Karpas-422 (cell line): ENCODE data around the gene CECR2. TPM values are rescaled to one million over a fixed set of nuclear protein-coding genes. Genes with fewer than 3 reads are reported as not detected.

Experiments
- DNase-seq: peaks from one replicate; pipeline ENCODE4 v3.0.0-alpha.2; 2015
- H2AFZ ChIP-seq: fragments of 200-600 bp; sonication (generic); 2 replicates; pipeline ENCODE4 v1.6.1; 2014; ENCODE audit warnings: antibody characterized with exemption, low read length, mixed read lengths
- H3K27ac ChIP-seq: fragments of 200-600 bp; sonication (generic); 2 replicates; pipeline ENCODE4 v1.5.1; 2014; ENCODE audit warnings: mild to moderate bottlenecking, low read length, moderate library complexity
- H3K27me3 ChIP-seq: fragments of 200-600 bp; sonication (generic); 2 replicates; pipeline ENCODE4 v1.6.1; 2014; ENCODE audit warnings: low read length, mixed read lengths
- H3K36me3 ChIP-seq: fragments of 200-600 bp; sonication (generic); 2 replicates; pipeline ENCODE4 v1.6.1; 2014; ENCODE audit warnings: low read length, mixed read lengths; ENCODE audit not compliant: insufficient read depth
- H3K4me1 ChIP-seq: fragments of 200-600 bp; sonication (generic); 2 replicates; pipeline ENCODE4 v1.6.1; 2014; ENCODE audit warnings: mild to moderate bottlenecking, low read length, mixed read lengths
- H3K4me2 ChIP-seq: fragments of 200-600 bp; sonication (generic); 2 replicates; pipeline ENCODE4 v1.6.1; 2014; ENCODE audit warnings: low read length, low read depth, mild to moderate bottlenecking; ENCODE audit not compliant: poor library complexity, severe bottlenecking
- H3K4me3 ChIP-seq: fragments of 200-600 bp; sonication (generic); 2 replicates; pipeline ENCODE4 v1.5.1; 2014; ENCODE audit warnings: mild to moderate bottlenecking, antibody characterized with exemption, low read length, mixed read lengths
- H3K79me2 ChIP-seq: fragments of 200-600 bp; sonication (generic); 2 replicates; pipeline ENCODE4 v1.6.1; 2014; ENCODE audit warnings: mild to moderate bottlenecking, low read length, mixed read lengths
- H3K9ac ChIP-seq: fragments of 200-600 bp; sonication (generic); 2 replicates; pipeline ENCODE4 v1.6.0; 2014; ENCODE audit warnings: low read length
- H3K9me2 ChIP-seq: fragments of 200-600 bp; sonication (generic), shearing (Covaris generic); replicated peaks from 2 replicates; pipeline ENCODE4 v1.6.0; 2014; ENCODE audit warnings: mild to moderate bottlenecking, low read length, moderate library complexity; ENCODE audit not compliant: insufficient read depth
- H3K9me3 ChIP-seq: fragments of 300-700, 200-600 bp; sonication (generic); 2 replicates; pipeline ENCODE4 v1.6.1; 2014; ENCODE audit warnings: low read length, mixed read lengths
- H4K20me1 ChIP-seq: fragments of 200-600 bp; sonication (generic); 2 replicates; pipeline ENCODE4 v1.6.1; 2014; ENCODE audit warnings: mild to moderate bottlenecking, antibody characterized with exemption, low read length, low read depth; ENCODE audit not compliant: insufficient read depth
- total RNA-seq: library from RNA; depleted of rRNA; stranded (reverse); fragments of >200 nt; shearing (Covaris generic); gene quantifications from 2 replicates; pipeline ENCODE4 v1.2.3, GENCODE V29; 2014; ENCODE audit warnings: low replicate concordance

CECR2 gene
- total RNA-seq, 1 experiment from 2014 or later: 1.6 TPM

DNA sequence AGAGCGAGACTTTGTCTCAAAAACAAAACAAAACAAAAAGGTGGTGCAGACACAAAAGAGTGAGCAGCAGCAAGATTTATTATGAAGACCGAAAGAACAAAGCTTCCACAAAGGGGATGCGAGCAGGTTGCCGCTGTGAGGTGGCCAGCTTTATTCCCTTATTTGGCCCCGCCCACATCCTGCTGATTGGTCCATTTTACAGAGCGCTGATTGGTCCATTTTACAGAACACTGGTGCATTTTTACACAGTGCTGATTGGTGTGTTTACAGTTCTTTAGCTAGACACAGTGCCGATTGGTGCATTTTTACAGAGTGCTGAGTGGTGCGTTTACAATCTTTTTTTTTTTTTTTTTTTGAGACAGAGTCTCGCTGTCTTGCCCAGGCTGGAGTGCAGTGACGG is 77.4 kb downstream of the CECR2 start:
- no peaks in the 10 kb centered on the region for H3K9me3 ChIP-seq
- H3K4me3 ChIP-seq: no peak overlapping the region
- H3K27ac ChIP-seq: no peak overlapping the region
- peaks cover 9% of the 10 kb centered on the region for H3K4me1 ChIP-seq
- H4K20me1 ChIP-seq: no peaks in the 10 kb centered on the region
- DNase-seq: peak; percentile 44
- H3K36me3 ChIP-seq: no peaks in the 10 kb centered on the region
- no peaks in the 10 kb centered on the region for H3K27me3 ChIP-seq
- no peak overlapping the region for H3K9ac ChIP-seq
- no peaks in the 10 kb centered on the region for H3K9me2 ChIP-seq
- H3K4me2 ChIP-seq: no peak overlapping the region
- H2AFZ ChIP-seq: no peak overlapping the region
- no peaks in the 10 kb centered on the region for H3K79me2 ChIP-seq

DNA sequence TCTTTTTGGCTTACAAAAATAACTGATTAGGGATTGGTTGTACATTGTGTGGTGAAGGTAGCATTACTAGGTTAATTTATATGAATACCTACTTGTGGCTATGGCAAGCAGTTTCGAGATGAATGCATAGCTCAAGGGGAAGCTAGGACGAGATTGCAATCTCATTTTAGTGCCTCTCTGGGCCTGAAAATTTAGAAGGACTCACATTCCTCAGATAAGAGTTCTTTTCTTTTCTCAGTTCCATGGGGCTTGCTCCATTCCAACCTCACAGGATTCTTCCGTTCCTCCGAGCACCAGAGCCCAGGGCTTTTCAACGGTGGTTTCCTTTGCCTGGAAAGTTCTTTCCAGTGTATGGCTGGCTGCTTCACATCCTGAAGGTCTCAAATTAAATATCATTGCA is 82.1 kb downstream of the CECR2 start:
- H3K4me1 ChIP-seq: no peaks in the 10 kb centered on the region
- no peak overlapping the region for H2AFZ ChIP-seq
- no peaks in the 10 kb centered on the region for H3K9me2 ChIP-seq
- no peaks in the 10 kb centered on the region for H3K36me3 ChIP-seq
- H3K9me3 ChIP-seq: no peaks in the 10 kb centered on the region
- no peak overlapping the region for H3K27ac ChIP-seq
- DNase-seq: no peak
- no peak overlapping the region for H3K4me2 ChIP-seq
- no peaks in the 10 kb centered on the region for H3K27me3 ChIP-seq
- H3K9ac ChIP-seq: no peak overlapping the region
- H3K4me3 ChIP-seq: no peak overlapping the region
- no peaks in the 10 kb centered on the region for H3K79me2 ChIP-seq
- H4K20me1 ChIP-seq: no peaks in the 10 kb centered on the region

DNA sequence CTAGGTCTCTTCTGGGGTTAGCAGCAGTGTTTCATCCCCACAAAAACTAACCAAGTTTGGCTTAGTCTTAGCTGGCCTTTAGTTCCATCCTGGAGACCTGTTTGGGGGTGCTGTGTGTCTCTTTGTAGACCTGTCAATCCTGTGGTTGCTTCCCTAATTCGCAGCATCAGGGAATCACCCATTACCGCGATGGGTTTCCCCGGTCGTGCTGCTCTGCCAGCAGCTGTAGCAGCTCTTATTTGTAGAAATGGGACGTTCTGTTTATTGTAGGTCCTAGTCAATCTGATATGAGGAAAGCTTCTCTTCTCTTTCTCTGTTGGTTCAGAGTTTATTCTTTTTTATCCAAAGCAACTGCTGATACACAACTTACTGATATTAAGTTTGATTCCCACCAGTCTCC is 91.6 kb downstream of the CECR2 start:
- Histone ChIP-seq H3K27ac (no peak overlapping the region), H3K79me2 (no peaks in the 10 kb centered on the region), H3K9ac (no peak overlapping the region), H2AFZ (no peak overlapping the region), H3K9me3 (no peaks in the 10 kb centered on the region), H3K4me1 (no peaks in the 10 kb centered on the region), H3K4me2 (no peak overlapping the region), H4K20me1 (0 out of 2 replicates have a peak, but pooled peaks cover 3% of the 10 kb centered on the region), H3K4me3 (no peak overlapping the region), H3K27me3 (no peaks in the 10 kb centered on the region), H3K36me3 (no peaks in the 10 kb centered on the region), H3K9me2 (no peaks in the 10 kb centered on the region)
- no peak for DNase-seq

DNA sequence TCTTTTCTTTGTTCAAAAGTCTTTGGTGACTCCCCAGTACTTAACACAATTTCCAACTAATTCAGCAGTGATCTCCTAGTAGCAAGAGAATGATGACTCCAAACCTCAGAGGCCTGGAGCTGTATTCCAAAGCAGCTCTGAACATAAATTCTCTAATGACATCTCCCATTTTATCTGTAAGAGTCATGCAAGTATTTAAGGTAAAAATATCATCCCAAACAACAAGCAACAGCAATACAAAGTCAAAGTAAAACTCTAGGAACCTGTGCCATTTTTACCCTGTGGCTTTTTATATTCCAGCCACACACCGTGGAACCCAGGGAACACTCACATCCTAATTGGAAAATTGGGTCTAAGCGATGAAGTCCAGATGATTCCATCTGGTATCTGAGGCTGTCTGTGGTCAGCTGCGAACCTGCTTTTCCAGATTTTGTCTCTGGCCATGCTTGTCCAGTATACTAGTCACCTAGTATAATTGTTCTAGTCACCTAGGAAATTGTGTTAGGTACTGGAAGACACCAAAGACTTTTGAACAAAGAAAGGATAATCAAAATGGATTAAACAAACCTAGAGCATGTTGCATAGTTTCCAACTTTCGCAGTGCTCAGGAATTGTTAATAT is 101.7 kb downstream of the CECR2 start:
- no peak overlapping the region for H3K4me3 ChIP-seq
- H3K27me3 ChIP-seq: no peaks in the 10 kb centered on the region
- H2AFZ ChIP-seq: no peak overlapping the region

DNA sequence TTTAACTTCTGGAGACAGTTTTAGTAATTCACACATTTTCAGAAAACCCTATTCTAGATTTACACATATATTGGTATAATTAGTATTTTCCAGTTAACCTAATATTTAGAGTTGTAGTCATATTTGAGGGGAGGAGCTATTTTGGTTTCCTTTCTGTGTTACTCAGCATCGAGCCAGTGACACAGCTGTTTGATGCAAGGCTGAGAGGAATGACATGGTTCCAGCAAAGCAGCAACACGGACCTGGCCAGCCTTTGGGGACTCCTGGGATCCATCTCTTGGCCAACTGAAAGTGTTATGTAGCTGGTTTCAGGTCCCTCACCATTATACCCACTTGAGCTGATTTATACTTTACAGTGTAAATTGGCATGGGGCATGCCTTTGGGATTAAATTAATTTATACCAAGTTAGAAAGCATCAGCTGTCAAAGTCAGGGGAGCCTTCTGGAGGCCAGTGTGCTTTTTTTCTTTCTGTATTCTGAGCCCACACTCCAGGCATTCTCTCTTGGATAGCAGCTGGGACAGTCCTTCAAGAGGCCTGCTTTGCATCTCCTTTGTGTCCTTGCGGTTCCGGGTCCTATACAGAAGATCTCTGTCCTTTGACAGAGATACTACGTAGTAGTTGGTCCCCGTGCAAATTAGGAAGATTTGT is 102.8 kb downstream of the CECR2 start:
- H4K20me1 ChIP-seq: no peaks in the 10 kb centered on the region
- no peaks in the 10 kb centered on the region for H3K9me2 ChIP-seq
- no peak overlapping the region for H3K4me3 ChIP-seq
- no peak for DNase-seq
- H2AFZ ChIP-seq: no peak overlapping the region
- no peaks in the 10 kb centered on the region for H3K27me3 ChIP-seq
- H3K4me1 ChIP-seq: no peaks in the 10 kb centered on the region; the same call in 1 of the 2 replicates
- no peaks in the 10 kb centered on the region for H3K9me3 ChIP-seq
- H3K27ac ChIP-seq: no peak overlapping the region
- H3K9ac ChIP-seq: no peak overlapping the region
- no peaks in the 10 kb centered on the region for H3K79me2 ChIP-seq
- H3K36me3 ChIP-seq: no peaks in the 10 kb centered on the region
- no peak overlapping the region for H3K4me2 ChIP-seq

More for the DNA sequence above, 101.7 kb downstream of the CECR2 start:
- no peak overlapping the region for H3K9ac ChIP-seq
- no peak for DNase-seq
- no peaks in the 10 kb centered on the region for H3K36me3 ChIP-seq
- H4K20me1 ChIP-seq: no peaks in the 10 kb centered on the region
- no peaks in the 10 kb centered on the region for H3K4me1 ChIP-seq
- no peaks in the 10 kb centered on the region for H3K79me2 ChIP-seq
- no peaks in the 10 kb centered on the region for H3K9me3 ChIP-seq
- no peaks in the 10 kb centered on the region for H3K9me2 ChIP-seq
- no peak overlapping the region for H3K27ac ChIP-seq
- no peak overlapping the region for H3K4me2 ChIP-seq

DNA sequence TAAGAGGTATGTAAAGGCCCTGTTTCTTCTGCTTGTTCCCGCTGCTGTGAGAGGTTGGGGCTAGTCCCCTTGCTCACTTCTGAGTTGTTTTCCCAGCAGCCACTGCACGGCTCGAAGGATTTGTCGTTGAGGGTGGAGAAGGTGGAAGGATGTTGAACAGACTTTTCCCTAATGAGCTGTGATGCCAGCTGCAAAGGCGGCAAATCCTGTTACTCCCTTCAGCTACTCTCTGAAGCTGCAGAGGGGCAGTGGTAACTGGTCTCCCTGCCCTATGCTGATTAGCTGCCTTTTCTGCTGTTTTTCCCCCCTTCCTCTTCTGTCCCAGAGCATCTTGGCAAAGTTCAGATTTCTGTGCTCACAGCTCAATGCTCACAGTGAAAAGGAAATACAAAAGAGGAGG is 103.7 kb downstream of the CECR2 start:
- no peak for DNase-seq
- no peak overlapping the region for H3K27ac ChIP-seq
- no peak overlapping the region for H3K4me2 ChIP-seq
- no peaks in the 10 kb centered on the region; the same call in 1 of the 2 replicates for H3K4me1 ChIP-seq
- H3K9me2 ChIP-seq: no peaks in the 10 kb centered on the region
- no peaks in the 10 kb centered on the region for H3K9me3 ChIP-seq
- H3K27me3 ChIP-seq: no peaks in the 10 kb centered on the region
- H3K9ac ChIP-seq: no peak overlapping the region
- H3K36me3 ChIP-seq: no peaks in the 10 kb centered on the region
- no peaks in the 10 kb centered on the region for H3K79me2 ChIP-seq
- H3K4me3 ChIP-seq: no peak overlapping the region
- H4K20me1 ChIP-seq: no peaks in the 10 kb centered on the region
- no peak overlapping the region for H2AFZ ChIP-seq

DNA sequence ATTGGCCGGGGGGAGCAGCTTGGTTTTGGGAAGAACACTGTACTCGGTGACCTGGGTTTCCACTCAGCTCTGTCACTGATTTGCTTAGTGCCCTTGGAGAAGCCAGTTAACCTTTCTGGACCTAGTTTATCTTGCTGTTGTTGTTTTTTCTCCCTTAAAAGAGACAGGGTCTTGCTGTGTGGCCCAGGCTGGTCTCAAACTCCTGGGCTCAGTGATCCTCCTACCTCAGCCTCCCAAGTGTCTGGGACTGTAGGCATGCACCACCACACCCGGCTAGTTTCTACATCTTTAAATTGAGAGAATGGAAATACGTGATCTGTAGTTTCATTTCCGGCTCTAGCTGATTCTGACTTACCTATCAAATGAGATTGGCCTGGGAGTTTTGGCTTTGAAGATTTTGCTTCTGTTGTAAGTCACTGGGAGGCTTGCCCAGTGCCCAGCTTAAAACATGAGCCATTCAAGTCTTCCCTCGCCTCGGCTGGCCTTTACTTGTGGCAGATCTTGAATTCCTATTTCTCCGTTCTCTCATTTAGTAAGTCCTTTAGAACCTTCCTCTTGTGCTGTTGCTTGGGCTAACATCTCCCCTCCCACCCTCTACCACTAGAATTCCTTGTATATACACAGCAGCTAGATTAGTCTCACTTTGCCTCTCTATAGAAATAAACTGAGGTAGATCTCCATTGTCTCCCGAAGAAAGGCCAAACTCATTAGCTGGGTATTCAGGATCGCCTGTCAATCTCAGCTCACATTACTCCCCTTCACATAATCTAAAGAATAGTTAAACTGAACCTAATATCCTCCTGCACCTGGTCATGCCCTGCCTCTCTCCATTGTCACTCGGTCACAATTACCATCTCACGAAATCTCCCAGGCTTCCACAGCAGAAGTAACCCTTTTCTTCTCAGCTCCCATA is 106.3 kb downstream of the CECR2 start:
- Histone ChIP-seq H3K9ac (no peak overlapping the region), H3K9me2 (no peaks in the 10 kb centered on the region), H3K27ac (no peak overlapping the region), H3K36me3 (no peaks in the 10 kb centered on the region), H3K4me2 (no peak overlapping the region), H3K9me3 (no peaks in the 10 kb centered on the region), H2AFZ (no peak overlapping the region), H3K4me3 (no peak overlapping the region), H3K79me2 (no peaks in the 10 kb centered on the region), H4K20me1 (no peaks in the 10 kb centered on the region), H3K27me3 (no peaks in the 10 kb centered on the region), H3K4me1 (no peaks in the 10 kb centered on the region; the same call in 1 of the 2 replicates)
- no peak for DNase-seq

DNA sequence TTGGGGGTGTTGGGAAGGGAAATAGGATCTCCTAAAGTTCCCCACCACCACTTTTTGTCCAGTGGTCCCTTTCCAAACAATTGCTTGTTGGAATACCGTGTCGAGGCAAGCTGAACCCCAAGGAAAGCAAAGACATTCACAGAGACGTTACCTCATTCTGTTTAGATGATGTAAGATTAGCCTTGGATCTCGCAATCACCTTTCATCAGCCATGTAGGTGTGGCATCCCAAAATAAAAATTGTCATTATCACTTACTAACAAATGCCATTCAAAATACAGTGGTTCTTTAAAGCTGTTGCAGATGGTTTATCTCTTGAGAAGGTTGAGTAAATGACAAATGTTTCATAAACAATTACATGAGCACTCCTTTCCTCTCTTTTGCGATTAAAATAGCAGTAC is 107.6 kb downstream of the CECR2 start:
- Histone ChIP-seq H3K4me1 (no peaks in the 10 kb centered on the region; the same call in 1 of the 2 replicates), H3K36me3 (no peaks in the 10 kb centered on the region), H3K4me3 (no peak overlapping the region), H3K9me2 (no peaks in the 10 kb centered on the region), H2AFZ (no peak overlapping the region), H3K4me2 (no peak overlapping the region), H3K27ac (no peak overlapping the region), H3K9ac (no peak overlapping the region), H3K79me2 (no peaks in the 10 kb centered on the region), H3K9me3 (no peaks in the 10 kb centered on the region), H4K20me1 (no peaks in the 10 kb centered on the region), H3K27me3 (no peaks in the 10 kb centered on the region)
- DNase-seq: no peak
